Fibroblast of pulmonary artery (primary cell): Measurements from ENCODE around the gene C9orf43.

ENCODE experiments used
- DNase-seq: peaks from one replicate; pipeline ENCODE4 v3.0.0-alpha.2; 2010; ENCODE audit warnings: low read depth
- H3K4me3 ChIP-seq: replicated peaks from 2 replicates; pipeline ENCODE4 v1.5.1; 2011; ENCODE audit warnings: low read depth, mild to moderate bottlenecking, control low read depth, low read length, moderate library complexity
- TF ChIP-seq, protein P1 (sequence below): IDR thresholded peaks from 2 replicates; pipeline ENCODE4 v1.5.1; 2011; ENCODE audit warnings: mild to moderate bottlenecking, control low read depth, low read length, inconsistent platforms; ENCODE audit errors: missing control alignments

Gene C9orf43

DNA sequence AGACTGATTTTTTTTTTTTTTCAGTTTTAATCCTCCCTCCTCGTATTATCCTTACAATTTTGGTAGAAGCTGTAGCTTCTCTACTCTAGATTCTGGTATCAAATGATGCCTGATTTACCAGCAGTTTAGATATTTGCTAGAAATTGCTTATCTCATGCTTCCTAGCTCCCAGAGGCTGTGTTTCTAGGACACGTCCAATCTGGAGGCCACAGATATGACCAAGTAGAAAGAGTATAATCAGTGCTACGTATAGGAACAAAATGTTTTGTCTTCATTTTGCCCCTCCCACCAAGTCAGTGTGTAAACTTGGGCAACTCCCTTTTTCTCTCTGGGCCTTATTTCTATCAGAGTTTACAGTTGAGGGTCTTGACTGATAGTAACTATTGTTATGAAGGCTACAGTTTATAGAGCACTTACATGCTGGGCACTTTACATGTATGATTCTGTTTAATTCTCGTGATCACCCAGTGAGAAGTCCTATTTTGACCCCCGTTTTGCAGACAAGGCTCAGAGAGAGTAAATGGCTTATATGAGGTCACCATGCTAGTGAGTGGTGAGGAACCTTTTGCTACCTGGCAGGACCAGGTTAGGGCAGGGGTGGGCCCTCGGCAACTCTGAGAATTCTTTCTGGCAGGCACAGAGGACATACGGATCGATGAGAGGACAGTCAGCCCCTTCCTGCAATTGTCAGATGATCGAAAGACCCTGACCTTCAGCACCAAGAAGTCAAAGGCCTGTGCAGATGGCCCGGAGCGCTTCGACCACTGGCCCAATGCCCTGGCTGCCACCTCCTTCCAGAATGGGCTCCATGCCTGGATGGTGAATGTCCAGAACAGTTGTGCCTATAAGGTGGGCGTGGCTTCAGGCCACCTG is 41.3 kb upstream of the C9orf43 start:
- no peak overlapping the region for H3K4me3 ChIP-seq
- TF ChIP-seq, protein P1, sequence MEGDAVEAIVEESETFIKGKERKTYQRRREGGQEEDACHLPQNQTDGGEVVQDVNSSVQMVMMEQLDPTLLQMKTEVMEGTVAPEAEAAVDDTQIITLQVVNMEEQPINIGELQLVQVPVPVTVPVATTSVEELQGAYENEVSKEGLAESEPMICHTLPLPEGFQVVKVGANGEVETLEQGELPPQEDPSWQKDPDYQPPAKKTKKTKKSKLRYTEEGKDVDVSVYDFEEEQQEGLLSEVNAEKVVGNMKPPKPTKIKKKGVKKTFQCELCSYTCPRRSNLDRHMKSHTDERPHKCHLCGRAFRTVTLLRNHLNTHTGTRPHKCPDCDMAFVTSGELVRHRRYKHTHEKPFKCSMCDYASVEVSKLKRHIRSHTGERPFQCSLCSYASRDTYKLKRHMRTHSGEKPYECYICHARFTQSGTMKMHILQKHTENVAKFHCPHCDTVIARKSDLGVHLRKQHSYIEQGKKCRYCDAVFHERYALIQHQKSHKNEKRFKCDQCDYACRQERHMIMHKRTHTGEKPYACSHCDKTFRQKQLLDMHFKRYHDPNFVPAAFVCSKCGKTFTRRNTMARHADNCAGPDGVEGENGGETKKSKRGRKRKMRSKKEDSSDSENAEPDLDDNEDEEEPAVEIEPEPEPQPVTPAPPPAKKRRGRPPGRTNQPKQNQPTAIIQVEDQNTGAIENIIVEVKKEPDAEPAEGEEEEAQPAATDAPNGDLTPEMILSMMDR: no peak
- no peak for DNase-seq

DNA sequence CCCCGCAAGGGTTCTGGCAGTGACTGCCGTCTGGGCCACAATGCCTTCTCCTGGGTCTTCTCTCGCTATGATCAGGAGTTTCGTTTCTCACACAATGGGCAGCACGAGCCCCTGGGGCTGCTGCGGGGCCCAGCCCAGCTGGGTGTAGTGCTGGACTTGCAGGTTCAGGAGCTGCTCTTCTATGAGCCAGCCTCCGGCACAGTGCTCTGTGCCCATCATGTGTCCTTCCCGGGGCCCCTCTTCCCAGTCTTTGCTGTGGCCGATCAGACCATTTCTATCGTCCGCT is 40.7 kb upstream of the C9orf43 start:
- H3K4me3 ChIP-seq: no peak overlapping the region
- DNase-seq: no peak
- TF ChIP-seq, protein P1: no peak

DNA sequence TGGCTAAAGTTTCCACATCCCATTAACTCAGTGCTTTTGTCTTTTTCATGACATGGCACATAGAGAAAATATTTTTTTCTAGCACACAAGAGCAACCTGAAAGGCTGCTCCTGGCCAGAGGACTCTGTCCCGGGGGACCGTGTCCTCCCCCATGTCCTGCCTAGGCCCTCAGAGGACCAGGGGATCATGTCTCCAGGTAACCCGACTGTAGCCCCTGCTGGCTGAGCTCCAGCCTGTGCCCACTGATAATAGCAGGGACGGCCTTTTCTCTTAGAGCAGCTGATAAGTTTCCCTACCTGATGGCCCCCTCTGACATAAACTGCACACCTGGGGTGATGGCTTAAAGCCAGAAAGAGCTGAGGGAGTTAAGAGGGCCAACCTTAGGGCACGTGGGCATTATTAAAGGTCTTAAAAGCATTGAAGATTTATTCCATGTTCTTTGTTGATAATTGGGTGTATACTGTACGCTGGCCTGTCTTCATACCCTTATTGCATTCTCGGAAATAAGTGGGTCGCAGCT is 39.7 kb upstream of the C9orf43 start:
- no peak for DNase-seq
- TF ChIP-seq, protein P1: no peak
- no peak overlapping the region for H3K4me3 ChIP-seq

DNA sequence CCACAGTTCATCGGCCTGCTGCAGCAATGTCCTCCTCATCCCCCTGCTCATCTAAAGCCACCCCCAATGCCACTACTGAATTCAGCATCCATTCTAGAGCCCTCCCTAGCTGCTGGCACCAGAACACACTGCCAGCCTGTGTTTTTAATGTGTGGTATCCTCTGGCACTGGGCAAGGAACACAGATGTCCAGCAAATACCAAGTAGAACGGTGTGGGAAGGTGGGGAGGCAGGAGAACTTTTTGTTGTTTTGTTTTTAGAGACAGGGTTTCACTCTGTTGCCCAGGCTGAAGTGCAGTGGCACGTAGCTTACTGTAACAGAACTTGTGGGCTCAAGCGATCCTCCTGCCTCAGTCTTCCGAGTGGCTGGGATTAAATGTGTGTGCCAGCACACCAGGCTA is 38.5 kb upstream of the C9orf43 start:
- no peak for DNase-seq
- TF ChIP-seq, protein P1: no peak
- no peak overlapping the region for H3K4me3 ChIP-seq

DNA sequence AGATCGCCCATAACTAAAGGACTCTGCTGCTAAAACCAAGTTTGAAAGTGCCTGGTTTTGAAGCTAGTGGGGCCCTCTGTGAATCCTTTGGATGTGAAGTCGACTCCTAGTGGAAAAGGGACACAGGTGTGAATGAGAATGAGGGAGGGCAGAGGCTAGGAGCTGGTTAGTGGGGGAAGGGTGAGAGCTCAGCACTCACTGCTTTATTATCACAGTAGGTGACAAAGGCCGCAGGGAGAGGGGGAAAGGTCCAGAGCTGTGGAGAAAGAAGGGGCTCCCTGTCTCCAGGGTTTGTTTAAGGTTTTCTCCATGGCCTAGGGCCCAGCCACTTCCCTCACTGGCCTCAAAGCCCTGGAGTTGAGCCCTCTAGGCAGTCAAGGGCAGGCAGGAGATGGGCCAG is 37.3 kb upstream of the C9orf43 start:
- no peak overlapping the region for H3K4me3 ChIP-seq
- TF ChIP-seq, protein P1: no peak
- no peak for DNase-seq

DNA sequence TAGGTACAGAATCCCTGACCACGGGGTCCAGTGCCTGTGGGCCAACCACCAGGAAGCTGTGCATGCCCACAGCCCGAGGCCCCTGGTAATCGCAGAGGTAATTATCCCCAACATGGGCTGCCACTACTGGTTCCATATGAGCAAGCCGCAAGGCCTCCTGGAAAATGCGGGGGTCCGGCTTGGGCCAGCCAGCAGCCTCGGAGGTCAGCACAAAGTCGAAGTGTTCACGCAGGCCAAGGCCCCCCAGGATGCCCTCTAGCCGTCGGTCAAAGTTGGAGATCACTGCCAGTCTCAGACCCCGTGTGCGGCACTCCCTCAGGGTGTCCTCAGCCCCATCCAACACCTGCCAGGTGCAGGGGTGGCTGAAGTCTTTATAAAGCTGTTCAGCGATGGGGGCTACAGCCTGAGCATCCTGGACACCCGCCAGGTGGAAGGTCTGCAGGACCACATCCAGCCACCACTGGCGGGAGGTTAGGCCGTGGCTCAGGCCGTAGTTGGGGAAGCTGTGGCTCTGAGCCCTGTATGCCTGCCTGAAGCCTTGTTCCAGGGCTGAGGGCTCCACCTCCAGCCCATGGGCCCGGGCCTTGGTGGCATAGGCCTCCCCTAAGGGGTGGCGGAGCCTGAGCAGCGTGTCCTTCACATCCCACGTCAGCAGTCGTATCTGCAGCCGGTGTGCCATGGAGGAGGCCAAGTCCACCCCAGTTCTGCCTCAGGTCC is 36.7 kb upstream of the C9orf43 start:
- TF ChIP-seq, protein P1: no peak
- no peak for DNase-seq
- H3K4me3 ChIP-seq: no peak overlapping the region
